ENCODE measurements around the gene ENPP6.
A peak's percentile ranks its signal among the peaks of the same experiment; 100 is the strongest.

ENPP6 gene

GRCh38 chr4:184190711-184191110, 27.0 kb downstream of the ENPP6 start:
- no peak for DNase-seq (ENCODE audit: low read depth in 3 of 3)

- no peak for DNase-seq (ENCODE audit: low read depth in 3 of 3)
Observed at GRCh38 chr4:184189966-184190365, 27.7 kb downstream of the ENPP6 start.

GRCh38 chr4:184188443-184189400, 29.0 kb downstream of the ENPP6 start:
- DNase-seq (ENCODE audit: low read depth in 3 of 3) = no peak

- DNase-seq (ENCODE audit: low read depth in 3 of 3) = no peak
Observed at GRCh38 chr4:184177271-184177670, 40.4 kb downstream of the ENPP6 start.

GRCh38 chr4:184174571-184175488, 42.8 kb downstream of the ENPP6 start:
- DNase-seq (ENCODE audit: low read depth in 3 of 3) = no peak

- no peak for DNase-seq (ENCODE audit: low read depth in 3 of 3)
Observed at GRCh38 chr4:184171011-184171410, 46.7 kb downstream of the ENPP6 start.

- DNase-seq (ENCODE audit: low read depth in 3 of 3) = no peak
Observed at GRCh38 chr4:184169225-184169867, 48.3 kb downstream of the ENPP6 start.

GRCh38 chr4:184168406-184169019, 49.2 kb downstream of the ENPP6 start:
- DNase-seq (ENCODE audit: low read depth in 3 of 3) = peak in 2 of 3 experiments; percentile 14 to 35

- DNase-seq (ENCODE audit: low read depth in 3 of 3) = no peak
Observed at GRCh38 chr4:184167576-184167975, 50.1 kb downstream of the ENPP6 start.

- no peak for DNase-seq (ENCODE audit: low read depth in 3 of 3)
Observed at GRCh38 chr4:184166736-184167135, 50.9 kb downstream of the ENPP6 start.

GRCh38 chr4:184165291-184165690, 52.4 kb downstream of the ENPP6 start:
- DNase-seq (ENCODE audit: low read depth in 3 of 3) = no peak

GRCh38 chr4:184163813-184164212, 53.9 kb downstream of the ENPP6 start:
- no peak for DNase-seq (ENCODE audit: low read depth in 3 of 3)

- DNase-seq (ENCODE audit: low read depth in 3 of 3) = no peak
Observed at GRCh38 chr4:184162596-184162995, 55.1 kb downstream of the ENPP6 start.

GRCh38 chr4:184157322-184157721, 60.4 kb downstream of the ENPP6 start:
- DNase-seq (ENCODE audit: low read depth in 3 of 3) = no peak

- DNase-seq (ENCODE audit: low read depth in 3 of 3) = no peak
Observed at GRCh38 chr4:184156163-184156920, 61.3 kb downstream of the ENPP6 start.

GRCh38 chr4:184154199-184154598, 63.5 kb downstream of the ENPP6 start:
- DNase-seq (ENCODE audit: low read depth in 3 of 3) = no peak

GRCh38 chr4:184153781-184154180, 63.9 kb downstream of the ENPP6 start:
- no peak for DNase-seq (ENCODE audit: low read depth in 3 of 3)

GRCh38 chr4:184151988-184152485, 65.6 kb downstream of the ENPP6 start:
- DNase-seq (ENCODE audit: low read depth in 3 of 3) = no peak

- no peak for DNase-seq (ENCODE audit: low read depth in 3 of 3)
Observed at GRCh38 chr4:184150102-184150839, 67.4 kb downstream of the ENPP6 start.

All from stimulated activated CD4-positive, alpha-beta T cell treated with anti-CD3 and anti-CD28 coated beads, TNF-alpha, amount 100 ng/mL, for 4 hours (primary cell).